GM18498 (cell line): ENCODE data around the gene PTPN6.

Experiments
- ATAC-seq: cut with Tn5 transposase; IDR thresholded peaks from one replicate; pipeline ENCODE4 v1.9.1; 2021; ENCODE audit warnings: mild to moderate bottlenecking, moderate library complexity; ENCODE audit not compliant: unreplicated experiment

PTPN6 gene

GRCh38 chr12:7001921-7002591 lies 50.9 kb downstream of the PTPN6 start:
- no peak for ATAC-seq

DNA sequence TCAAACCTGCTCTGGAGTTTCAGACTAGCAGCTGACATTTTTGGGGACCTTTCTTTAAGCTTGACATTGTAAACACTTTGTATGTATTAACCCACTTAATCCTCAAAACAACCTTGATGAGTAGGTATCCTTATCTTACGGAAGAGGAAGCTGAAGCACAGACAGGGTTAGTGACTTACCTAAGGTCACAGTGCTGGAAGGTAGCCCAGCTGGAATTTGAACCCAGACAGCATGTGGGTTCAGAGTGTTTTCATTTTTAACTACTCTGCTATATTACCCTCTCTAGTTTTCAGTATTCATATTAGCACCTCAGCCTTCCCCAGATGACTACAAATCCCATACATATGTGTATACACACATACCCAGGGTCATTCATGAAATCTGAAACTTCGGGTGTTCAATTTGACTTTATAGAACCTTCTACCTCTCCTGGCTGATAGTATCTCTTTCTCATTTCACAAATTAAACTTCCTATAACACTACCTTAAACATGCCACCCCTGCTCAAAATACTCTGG lies 53.2 kb downstream of the PTPN6 start:
- ATAC-seq, result no peak

DNA sequence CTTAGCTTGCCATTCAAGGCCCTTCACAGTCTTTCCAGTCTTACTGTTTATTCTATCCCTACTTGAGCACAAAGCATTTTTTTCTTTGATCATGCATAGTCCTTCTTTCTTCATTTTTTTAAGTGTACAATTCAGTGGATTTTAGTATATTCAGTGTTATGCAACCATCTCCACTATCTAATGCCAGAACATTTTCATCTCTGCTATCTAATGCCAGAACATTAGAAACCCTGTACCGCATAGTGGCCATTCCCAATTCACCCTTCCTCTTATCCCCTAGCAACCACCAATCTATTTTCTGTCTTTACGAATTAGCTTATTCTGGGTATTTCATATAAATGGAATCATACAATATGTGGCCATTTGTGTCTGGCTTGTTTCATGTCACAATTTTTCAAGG lies 53.7 kb downstream of the PTPN6 start:
- ATAC-seq, result no peak

GRCh38 chr12:7005311-7005710 lies 54.2 kb downstream of the PTPN6 start:
- ATAC-seq, result no peak

DNA sequence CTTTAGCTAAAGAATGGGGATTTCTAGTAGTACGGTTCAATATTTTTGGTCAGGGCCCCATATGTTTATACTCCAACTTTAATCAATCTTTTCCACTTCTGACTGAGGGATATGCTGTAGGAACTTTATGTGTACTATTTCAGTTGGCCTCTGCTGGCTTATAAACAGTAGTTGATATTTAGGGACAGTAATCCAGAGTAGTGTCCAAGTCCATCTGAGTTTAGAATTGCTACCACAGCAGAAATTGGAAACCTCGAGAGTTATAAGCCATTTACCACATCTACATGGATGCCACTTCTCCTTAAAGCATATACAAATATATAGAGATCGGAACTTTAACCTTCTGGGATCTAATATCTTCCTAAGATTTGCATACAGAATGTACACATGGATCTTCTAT lies 55.5 kb downstream of the PTPN6 start:
- ATAC-seq, result no peak

GRCh38 chr12:7008864-7009263 lies 57.7 kb downstream of the PTPN6 start:
- no peak for ATAC-seq

DNA sequence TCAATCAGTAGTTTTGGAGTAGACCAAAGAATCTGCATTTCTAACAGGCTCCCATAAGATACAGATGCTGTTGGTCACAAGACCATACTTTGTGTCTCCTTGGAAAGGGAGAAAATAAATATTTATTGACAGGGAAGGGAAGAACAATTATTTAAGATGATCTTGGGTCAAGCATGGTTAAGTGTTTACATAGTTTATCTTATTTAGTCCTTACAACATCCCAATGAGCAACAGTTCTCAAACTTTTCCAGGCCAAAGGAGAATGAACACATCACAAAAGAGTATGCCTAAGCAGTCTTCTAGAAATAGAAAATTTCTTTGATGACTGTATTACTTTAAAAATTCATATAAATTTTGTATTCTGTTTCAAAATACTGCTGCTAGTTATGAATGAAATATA lies 58.4 kb downstream of the PTPN6 start:
- ATAC-seq, result no peak
